Measurements from ENCODE around the gene ZNF516.

GRCh38 chr18:76464281-76465259 lies 30.5 kb downstream of the ZNF516 start:
- TF ChIP-seq CTCF (IDR thresholded peaks at IDR 0.05; ENCODE audit: insufficient read depth, low read length) (no peak), SPI1 (IDR thresholded peaks at IDR 0.05; ENCODE audit: borderline replicate concordance, low read depth) (no peak)
